ENCODE measurements around the gene TSPAN18. TPM values are rescaled to one million over a fixed set of nuclear protein-coding genes. Genes with fewer than 3 reads are reported as not detected.

The TSPAN18 gene
- total RNA-seq, 1 experiment from 2014 or later, result 18.3 TPM

GRCh38 chr11:44878711-44879110, 151.9 kb downstream of the TSPAN18 start:
- no peak overlapping the region for H2AFZ ChIP-seq (ENCODE audit: low read depth, low read length, poor library complexity, severe bottlenecking)
- no peak overlapping the region for H3K4me3 ChIP-seq (replicated peaks in 1 of 2; ENCODE audit: low read depth in 1 of 2, low read length in 2 of 2)
- no peak overlapping the region for H3K4me2 ChIP-seq (ENCODE audit: low read length)
- POLR2A ChIA-PET, result no interaction called here
- no peak overlapping the region for H3K27ac ChIP-seq (ENCODE audit: low read depth, low read length)
- no peak for DNase-seq (ENCODE audit: low read depth, low spot score)
- H3K27me3 ChIP-seq (ENCODE audit: insufficient read depth, low read length), result no peaks in the 10 kb centered on the region
- H4K20me1 ChIP-seq (ENCODE audit: insufficient read depth), result no peaks in the 10 kb centered on the region
- intact Hi-C loops (cut with micrococcal nuclease), result no loop called here
- ATAC-seq, result no peak
- no peaks in the 10 kb centered on the region for H3K79me2 ChIP-seq (ENCODE audit: insufficient read depth, low read length)
- BruUV-seq (replicated peaks), result no TSS peak
- CTCF ChIA-PET, result no interaction called here
- H3K9me2 ChIP-seq (ENCODE audit: insufficient read depth), result no peaks in the 10 kb centered on the region
- no peak overlapping the region for H3K9ac ChIP-seq (ENCODE audit: low read length)
- no peaks in the 10 kb centered on the region for H3K36me3 ChIP-seq (ENCODE audit: control insufficient read depth in 1 of 2, insufficient read depth in 2 of 2, low read length in 2 of 2)
- H3K4me1 ChIP-seq (ENCODE audit: control insufficient read depth in 1 of 2, insufficient read depth in 2 of 2, low read length in 2 of 2), result peaks cover 0 to 12% of the 10 kb centered on the region in 2 experiments; a peak in 2 of 4 replicates
- TF ChIP-seq YY1 (IDR thresholded peaks at IDR 0.05; ENCODE audit: extremely low read depth, insufficient replicate concordance, low read depth, low read length), result no peak
- no peak for TF ChIP-seq CBX3 (IDR thresholded peaks at IDR 0.05; ENCODE audit: low read depth)
- no peak for TF ChIP-seq TCF7L2 (IDR thresholded peaks at IDR 0.05; ENCODE audit: borderline replicate concordance, extremely low read depth, insufficient read depth, insufficient read length)
- no peak for TF ChIP-seq MAX (IDR thresholded peaks at IDR 0.05)
- TF ChIP-seq SP1 (IDR thresholded peaks at IDR 0.05; ENCODE audit: low read depth), result no peak
- no peak for TF ChIP-seq CEBPB (IDR thresholded peaks at IDR 0.05; ENCODE audit: low read depth)
- no peak for TF ChIP-seq SRF (IDR thresholded peaks at IDR 0.05; ENCODE audit: low read depth)
- no peak for TF ChIP-seq ELF1 (IDR thresholded peaks at IDR 0.05; ENCODE audit: borderline replicate concordance, low read depth)
- TF ChIP-seq POLR2AphosphoS5 (IDR thresholded peaks at IDR 0.05; ENCODE audit: low read depth, low read length), result no peak
- no peak for TF ChIP-seq SIN3A (IDR thresholded peaks at IDR 0.05; ENCODE audit: low read depth)
- RAD21 ChIA-PET (ENCODE audit: low non-redundant PET in 1 of 2, low total read pairs in 2 of 2, uncharacterized antibody in 2 of 2, unreplicated experiment in 2 of 2), result no interaction called here
- no peaks in the 10 kb centered on the region for H3K9me3 ChIP-seq (ENCODE audit: control insufficient read depth in 1 of 2, insufficient read depth in 1 of 2, low read depth in 1 of 2, low read length in 2 of 2)

DNA sequence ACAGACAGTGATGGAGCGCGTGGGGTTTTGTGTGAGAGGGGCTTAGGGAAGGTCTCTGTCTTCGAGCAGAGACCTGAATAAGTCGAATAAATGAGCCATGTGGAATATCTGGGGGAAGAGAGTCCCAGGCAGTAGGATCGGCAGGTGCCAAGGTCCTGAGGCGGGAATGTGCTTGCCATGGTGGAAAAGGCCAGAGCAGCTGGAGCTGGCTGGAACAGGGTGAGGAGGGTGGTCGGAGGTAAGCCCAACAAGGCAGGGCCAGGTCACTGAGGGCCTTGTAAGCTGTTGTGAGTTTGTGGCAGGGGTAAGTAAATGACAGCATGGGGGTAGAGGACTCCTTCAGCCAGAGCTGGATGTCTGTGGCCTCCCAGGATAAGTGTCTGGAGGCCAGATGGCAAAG, 152.7 kb downstream of the TSPAN18 start:
- POLR2A ChIA-PET, result no interaction called here
- Histone ChIP-seq H3K27me3 (ENCODE audit: insufficient read depth, low read length) (no peaks in the 10 kb centered on the region), H3K9me2 (ENCODE audit: insufficient read depth) (no peaks in the 10 kb centered on the region), H3K36me3 (ENCODE audit: control insufficient read depth in 1 of 2, insufficient read depth in 2 of 2, low read length in 2 of 2) (no peaks in the 10 kb centered on the region), H3K4me2 (ENCODE audit: low read length) (no peak overlapping the region), H3K4me1 (ENCODE audit: control insufficient read depth in 1 of 2, insufficient read depth in 2 of 2, low read length in 2 of 2) (peaks cover 0 to 14% of the 10 kb centered on the region in 2 experiments; a peak in 2 of 4 replicates), H3K27ac (ENCODE audit: low read depth, low read length) (no peak overlapping the region), H4K20me1 (ENCODE audit: insufficient read depth) (no peaks in the 10 kb centered on the region), H3K4me3 (replicated peaks in 1 of 2; ENCODE audit: low read depth in 1 of 2, low read length in 2 of 2) (no peak overlapping the region), H2AFZ (ENCODE audit: low read depth, low read length, poor library complexity, severe bottlenecking) (no peak overlapping the region), H3K79me2 (ENCODE audit: insufficient read depth, low read length) (no peaks in the 10 kb centered on the region), H3K9me3 (ENCODE audit: control insufficient read depth in 1 of 2, insufficient read depth in 1 of 2, low read depth in 1 of 2, low read length in 2 of 2) (no peaks in the 10 kb centered on the region), H3K9ac (ENCODE audit: low read length) (no peak overlapping the region)
- CTCF ChIA-PET, result no interaction called here
- no peak for ATAC-seq
- no peak for DNase-seq (ENCODE audit: low read depth, low spot score)
- RAD21 ChIA-PET (ENCODE audit: low non-redundant PET in 1 of 2, low total read pairs in 2 of 2, uncharacterized antibody in 2 of 2, unreplicated experiment in 2 of 2), result no interaction called here
- no TSS peak for BruUV-seq (replicated peaks)
- TF ChIP-seq POLR2A (IDR thresholded peaks at IDR 0.05; ENCODE audit: borderline replicate concordance, extremely low read depth, insufficient read depth, insufficient read length) (no peak), EZH2phosphoT487 (IDR thresholded peaks at IDR 0.05; ENCODE audit: borderline replicate concordance) (no peak), CEBPB (IDR thresholded peaks at IDR 0.05; ENCODE audit: low read depth) (no peak), SP1 (IDR thresholded peaks at IDR 0.05; ENCODE audit: low read depth) (no peak), ZFX (IDR thresholded peaks at IDR 0.05) (no peak), SIN3A (IDR thresholded peaks at IDR 0.05; ENCODE audit: low read depth) (no peak), TCF7L2 (IDR thresholded peaks at IDR 0.05; ENCODE audit: borderline replicate concordance, extremely low read depth, insufficient read depth, insufficient read length) (no peak), MAX (IDR thresholded peaks at IDR 0.05) (no peak), FOSL1 (IDR thresholded peaks at IDR 0.05; ENCODE audit: low read depth) (no peak)
- TF ChIP-seq, protein P1, sequence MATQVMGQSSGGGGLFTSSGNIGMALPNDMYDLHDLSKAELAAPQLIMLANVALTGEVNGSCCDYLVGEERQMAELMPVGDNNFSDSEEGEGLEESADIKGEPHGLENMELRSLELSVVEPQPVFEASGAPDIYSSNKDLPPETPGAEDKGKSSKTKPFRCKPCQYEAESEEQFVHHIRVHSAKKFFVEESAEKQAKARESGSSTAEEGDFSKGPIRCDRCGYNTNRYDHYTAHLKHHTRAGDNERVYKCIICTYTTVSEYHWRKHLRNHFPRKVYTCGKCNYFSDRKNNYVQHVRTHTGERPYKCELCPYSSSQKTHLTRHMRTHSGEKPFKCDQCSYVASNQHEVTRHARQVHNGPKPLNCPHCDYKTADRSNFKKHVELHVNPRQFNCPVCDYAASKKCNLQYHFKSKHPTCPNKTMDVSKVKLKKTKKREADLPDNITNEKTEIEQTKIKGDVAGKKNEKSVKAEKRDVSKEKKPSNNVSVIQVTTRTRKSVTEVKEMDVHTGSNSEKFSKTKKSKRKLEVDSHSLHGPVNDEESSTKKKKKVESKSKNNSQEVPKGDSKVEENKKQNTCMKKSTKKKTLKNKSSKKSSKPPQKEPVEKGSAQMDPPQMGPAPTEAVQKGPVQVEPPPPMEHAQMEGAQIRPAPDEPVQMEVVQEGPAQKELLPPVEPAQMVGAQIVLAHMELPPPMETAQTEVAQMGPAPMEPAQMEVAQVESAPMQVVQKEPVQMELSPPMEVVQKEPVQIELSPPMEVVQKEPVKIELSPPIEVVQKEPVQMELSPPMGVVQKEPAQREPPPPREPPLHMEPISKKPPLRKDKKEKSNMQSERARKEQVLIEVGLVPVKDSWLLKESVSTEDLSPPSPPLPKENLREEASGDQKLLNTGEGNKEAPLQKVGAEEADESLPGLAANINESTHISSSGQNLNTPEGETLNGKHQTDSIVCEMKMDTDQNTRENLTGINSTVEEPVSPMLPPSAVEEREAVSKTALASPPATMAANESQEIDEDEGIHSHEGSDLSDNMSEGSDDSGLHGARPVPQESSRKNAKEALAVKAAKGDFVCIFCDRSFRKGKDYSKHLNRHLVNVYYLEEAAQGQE (IDR thresholded peaks at IDR 0.05; ENCODE audit: low read depth), result no peak
- intact Hi-C loops (cut with micrococcal nuclease), result no loop called here

Measured in HCT116 (cell line).